ENCODE measurements around the gene AMBRA1.
A peak's percentile ranks its signal among the peaks of the same experiment; 100 is the strongest.

The AMBRA1 gene, protein sequence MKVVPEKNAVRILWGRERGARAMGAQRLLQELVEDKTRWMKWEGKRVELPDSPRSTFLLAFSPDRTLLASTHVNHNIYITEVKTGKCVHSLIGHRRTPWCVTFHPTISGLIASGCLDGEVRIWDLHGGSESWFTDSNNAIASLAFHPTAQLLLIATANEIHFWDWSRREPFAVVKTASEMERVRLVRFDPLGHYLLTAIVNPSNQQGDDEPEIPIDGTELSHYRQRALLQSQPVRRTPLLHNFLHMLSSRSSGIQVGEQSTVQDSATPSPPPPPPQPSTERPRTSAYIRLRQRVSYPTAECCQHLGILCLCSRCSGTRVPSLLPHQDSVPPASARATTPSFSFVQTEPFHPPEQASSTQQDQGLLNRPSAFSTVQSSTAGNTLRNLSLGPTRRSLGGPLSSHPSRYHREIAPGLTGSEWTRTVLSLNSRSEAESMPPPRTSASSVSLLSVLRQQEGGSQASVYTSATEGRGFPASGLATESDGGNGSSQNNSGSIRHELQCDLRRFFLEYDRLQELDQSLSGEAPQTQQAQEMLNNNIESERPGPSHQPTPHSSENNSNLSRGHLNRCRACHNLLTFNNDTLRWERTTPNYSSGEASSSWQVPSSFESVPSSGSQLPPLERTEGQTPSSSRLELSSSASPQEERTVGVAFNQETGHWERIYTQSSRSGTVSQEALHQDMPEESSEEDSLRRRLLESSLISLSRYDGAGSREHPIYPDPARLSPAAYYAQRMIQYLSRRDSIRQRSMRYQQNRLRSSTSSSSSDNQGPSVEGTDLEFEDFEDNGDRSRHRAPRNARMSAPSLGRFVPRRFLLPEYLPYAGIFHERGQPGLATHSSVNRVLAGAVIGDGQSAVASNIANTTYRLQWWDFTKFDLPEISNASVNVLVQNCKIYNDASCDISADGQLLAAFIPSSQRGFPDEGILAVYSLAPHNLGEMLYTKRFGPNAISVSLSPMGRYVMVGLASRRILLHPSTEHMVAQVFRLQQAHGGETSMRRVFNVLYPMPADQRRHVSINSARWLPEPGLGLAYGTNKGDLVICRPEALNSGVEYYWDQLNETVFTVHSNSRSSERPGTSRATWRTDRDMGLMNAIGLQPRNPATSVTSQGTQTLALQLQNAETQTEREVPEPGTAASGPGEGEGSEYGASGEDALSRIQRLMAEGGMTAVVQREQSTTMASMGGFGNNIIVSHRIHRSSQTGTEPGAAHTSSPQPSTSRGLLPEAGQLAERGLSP (N-terminal part only)

GRCh38 chr11:46593550-46594373, at the start of gene AMBRA1:
Gene AMBRA1 (minus strand): TSS chr11:46594023. CDS start chr11:46548380, 45,643 bp downstream.
- DNase-seq (ENCODE audit: low read depth, low spot score), result peak; percentile 77

- DNase-seq (ENCODE audit: low read depth, low spot score), result no peak
Measured at GRCh38 chr11:46643531-46643930, 49.7 kb upstream of the AMBRA1 start.

- DNase-seq (ENCODE audit: low read depth, low spot score), result no peak
Measured at GRCh38 chr11:46642627-46643335, 49.0 kb upstream of the AMBRA1 start.

DNA sequence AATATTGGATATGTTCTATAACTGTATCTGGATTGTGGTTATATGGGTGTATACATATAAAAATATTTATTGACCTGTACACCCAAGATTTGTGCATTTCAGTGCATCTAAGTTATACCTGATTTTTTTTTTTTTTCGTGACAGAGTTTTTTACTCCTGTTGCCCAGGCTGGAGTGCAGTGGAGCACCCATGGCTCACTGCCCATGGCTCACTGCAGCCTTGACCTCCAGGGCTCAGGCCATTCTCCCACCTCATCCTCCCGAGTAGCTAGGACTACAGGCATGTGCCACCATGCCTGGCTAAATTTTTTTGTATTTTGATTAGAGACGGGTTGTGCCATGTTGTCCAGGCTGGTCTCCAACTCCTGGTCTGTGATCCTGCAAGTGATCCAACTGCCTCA, 47.8 kb upstream of the AMBRA1 start:
- DNase-seq (ENCODE audit: low read depth, low spot score), result no peak

GRCh38 chr11:46640036-46640788, 46.4 kb upstream of the AMBRA1 start:
- DNase-seq (ENCODE audit: low read depth, low spot score), result no peak

DNA sequence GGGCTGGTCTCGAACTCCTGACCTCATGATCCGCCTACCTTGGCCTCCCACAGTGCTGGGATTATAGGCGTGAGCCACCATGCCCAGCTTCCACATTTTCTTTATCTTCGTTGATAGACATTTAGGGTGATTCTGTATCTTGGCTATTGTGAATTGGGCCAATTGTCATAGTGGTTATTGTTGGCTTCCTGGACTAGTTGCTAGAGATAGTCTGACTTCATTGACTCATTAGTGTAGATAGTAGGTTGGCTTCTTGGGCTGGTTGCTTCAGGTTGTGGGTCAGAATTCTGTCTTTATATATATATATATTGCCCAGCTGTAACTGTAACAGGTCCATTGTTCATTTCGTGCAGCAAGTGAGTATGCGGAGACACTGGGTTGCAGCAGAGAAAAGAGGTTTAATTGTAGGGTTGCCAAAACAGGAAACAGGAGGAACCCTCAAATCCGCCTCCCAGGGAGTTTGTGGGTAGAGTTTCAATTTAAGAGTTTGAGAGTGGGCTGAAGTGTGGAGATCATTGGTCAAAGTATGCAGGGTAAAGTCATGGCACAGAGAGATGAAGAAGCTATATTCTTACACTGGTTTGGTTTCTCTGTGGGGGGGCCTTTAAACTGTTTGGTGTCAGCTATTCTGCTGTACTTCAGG, 45.5 kb upstream of the AMBRA1 start:
- no peak for DNase-seq (ENCODE audit: low read depth, low spot score)

DNA sequence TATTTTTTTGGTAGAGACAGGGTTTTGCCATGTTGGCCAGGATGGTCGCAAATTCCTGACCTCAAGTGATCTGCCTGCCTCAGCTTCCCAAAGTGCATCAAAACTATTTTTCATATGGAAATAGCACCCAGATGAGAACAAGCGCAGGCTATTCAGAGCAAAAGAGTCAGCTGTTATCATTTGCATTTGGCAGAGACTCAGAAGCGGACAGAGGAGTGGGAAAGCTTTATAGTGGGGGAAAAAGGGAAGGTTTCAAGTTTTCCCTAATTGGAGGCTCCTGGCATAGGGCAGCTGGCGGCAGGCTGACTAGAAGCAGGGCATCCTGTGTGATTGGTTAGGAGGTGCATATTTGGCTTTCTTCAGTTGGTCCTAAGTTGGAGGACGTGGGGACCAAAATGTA, 43.7 kb upstream of the AMBRA1 start:
- no peak for DNase-seq (ENCODE audit: low read depth, low spot score)

DNA sequence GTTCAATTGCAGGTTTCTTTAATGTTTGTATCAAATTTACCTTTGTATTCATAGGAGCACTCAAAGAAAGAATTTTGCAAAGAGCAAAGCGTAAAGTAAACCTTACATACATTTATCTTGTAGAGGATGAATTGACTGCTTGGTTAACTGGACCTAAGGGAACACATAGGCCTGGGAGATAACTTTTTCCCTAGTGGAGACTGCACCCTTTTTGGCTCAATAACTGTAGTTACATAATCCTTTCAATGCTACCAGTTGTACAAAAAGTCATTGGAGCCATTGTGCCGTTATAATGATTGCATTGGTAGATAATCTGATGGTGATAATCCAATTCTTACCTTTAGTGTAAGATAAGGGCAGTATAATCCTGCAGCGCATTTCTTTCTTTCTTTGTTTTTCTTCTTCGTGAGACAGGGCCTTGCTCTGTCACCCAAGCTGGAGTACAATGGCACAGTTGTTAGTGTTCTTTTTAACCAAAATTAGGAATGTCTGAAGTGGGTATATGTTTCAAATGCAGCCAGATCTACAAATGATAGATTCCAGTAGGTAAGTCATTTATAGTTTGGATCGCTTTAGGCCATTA, 41.8 kb upstream of the AMBRA1 start:
- no peak for DNase-seq (ENCODE audit: low read depth, low spot score)

GRCh38 chr11:46633291-46634217, 39.7 kb upstream of the AMBRA1 start:
- DNase-seq (ENCODE audit: low read depth, low spot score), result no peak

DNA sequence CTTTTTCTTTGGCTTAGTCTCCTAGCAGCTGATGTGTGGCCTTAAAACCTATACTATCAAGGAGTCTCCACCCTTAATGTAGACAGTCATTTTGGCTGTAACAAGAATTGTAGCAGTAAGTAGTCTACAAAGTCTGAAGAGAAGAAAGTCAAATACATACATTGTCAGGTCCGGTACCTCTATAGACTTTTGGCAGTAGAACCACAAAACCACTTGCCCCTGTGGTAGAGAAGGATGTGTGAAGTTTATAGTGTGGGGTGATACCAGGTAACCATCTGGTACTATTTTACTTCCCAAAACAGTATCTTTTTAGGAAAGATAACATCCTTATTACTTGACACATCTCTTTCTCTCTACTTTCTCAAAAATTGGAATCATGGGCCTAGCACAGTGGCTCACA, 38.7 kb upstream of the AMBRA1 start:
- no peak for DNase-seq (ENCODE audit: low read depth, low spot score)

DNA sequence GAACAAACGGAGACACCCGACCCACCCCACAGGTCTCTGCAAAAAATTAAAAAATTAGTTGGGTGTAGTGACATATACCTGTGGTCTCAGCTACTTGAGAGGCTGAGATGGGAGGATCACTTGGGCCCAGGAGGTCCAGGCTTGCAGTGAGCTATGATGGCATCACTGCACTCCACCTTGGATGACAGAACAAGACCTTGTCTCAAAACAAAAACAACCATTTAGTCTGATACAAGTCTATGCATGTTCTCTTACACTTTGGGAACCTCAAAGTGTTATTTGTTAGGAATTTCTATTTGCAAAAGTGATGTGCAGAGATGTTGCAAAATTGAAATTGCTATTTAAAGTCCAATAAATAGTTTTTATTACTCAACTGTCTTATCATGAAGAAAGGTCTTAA, 37.9 kb upstream of the AMBRA1 start:
- DNase-seq (ENCODE audit: low read depth, low spot score), result no peak

GRCh38 chr11:46630237-46630636, 36.4 kb upstream of the AMBRA1 start:
- DNase-seq (ENCODE audit: low read depth, low spot score), result no peak

GRCh38 chr11:46628961-46629360, 35.1 kb upstream of the AMBRA1 start:
- DNase-seq (ENCODE audit: low read depth, low spot score), result no peak

DNA sequence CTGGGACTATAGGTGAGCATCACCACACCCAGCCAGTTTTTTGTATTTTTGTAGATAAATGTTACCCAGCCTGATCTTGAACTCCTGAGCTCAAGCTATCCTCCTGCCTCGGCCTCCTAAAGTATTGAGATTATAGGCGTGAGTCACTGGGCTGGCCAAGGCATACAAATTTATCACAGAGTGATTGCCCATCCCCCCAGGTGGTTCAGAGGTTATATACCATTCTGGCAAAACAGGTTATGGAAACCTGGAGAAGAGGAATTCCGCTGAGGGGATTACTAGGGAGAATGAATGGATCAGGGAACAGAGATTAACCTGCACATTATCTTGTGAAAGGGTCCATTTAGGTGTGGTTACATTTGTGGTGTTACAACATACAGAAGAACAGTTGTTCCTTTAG, 31.6 kb upstream of the AMBRA1 start:
- DNase-seq (ENCODE audit: low read depth, low spot score), result no peak

DNA sequence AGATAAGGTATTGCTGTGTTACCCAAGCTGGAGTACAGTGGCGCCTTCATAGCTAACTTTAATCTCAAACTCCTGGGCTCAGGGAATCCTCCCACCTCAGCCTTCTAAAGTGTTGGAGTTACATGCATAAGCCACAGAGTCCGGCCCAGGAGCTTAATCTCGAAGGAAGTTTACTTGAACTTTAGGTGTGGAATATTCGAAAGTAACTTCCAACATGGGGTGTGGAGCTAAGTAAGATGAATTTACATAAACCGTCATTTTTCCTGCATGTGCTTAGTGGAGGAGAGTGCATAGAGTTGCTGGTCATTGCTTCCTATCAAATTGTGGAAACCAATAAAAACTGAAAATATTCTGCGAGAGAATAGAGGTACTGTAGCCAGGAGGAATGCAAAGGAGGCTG, 25.0 kb upstream of the AMBRA1 start:
- no peak for DNase-seq (ENCODE audit: low read depth, low spot score)

- no peak for DNase-seq (ENCODE audit: low read depth, low spot score)
Measured at GRCh38 chr11:46617972-46618314, 24.1 kb upstream of the AMBRA1 start.

DNA sequence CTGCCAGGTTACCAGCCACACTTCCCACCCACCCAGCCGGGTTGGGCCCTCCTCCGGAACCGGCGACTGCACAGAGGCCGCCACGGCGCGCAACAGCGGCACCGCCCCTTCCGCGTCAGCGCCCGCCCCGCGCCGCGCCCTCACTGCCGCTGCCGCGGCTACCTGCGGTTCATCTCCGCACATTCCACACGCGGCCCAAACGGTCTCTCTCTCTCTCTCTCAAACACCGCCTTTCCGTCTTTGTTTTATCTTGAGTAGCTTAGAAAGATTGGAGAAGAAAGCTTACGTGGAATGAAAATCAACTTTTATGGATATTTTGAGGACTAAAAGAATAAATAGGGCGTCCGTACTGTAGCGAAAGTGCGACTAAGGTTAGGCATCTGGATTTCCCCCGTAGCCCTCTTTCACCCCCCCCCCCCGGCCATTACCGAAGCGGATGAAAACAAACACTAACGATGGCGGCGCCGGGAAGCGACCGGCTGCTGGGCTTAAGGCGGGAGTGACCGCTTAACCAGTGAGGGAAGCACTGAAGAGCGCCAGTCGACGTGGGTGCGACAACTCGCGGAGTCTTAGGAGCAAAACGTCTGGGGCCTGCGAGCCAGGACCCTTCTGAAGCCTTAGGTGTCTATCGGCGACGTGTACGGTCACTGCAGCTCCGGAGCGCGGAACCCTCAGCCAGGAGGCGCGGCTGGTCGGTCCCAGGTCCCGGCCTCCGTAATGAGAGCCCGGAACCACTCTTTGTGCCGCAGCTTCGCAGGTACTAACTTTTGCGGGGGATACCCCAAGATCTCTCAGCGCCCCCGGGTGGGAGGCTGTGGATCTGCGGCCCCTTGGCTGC, 23.5 kb upstream of the AMBRA1 start, which contains the start of the genes ATG13 and HARBI1:
TSS of gene ATG13 (plus strand) at position 420 of the 838 bp plus-strand sequence. CDS start 26,739 bp downstream, outside the sequence.
TSS of gene HARBI1 (minus strand) at position 94 of the 838 bp plus-strand sequence. CDS start 990 bp downstream, outside the sequence.
- DNase-seq (ENCODE audit: low read depth, low spot score), result peak; percentile 79
